ENCODE results near the gene SMIM9. TPM values are rescaled to one million over a fixed set of nuclear protein-coding genes. Genes with fewer than 3 reads are reported as not detected.

Gene SMIM9
- total RNA-seq, 1 experiment from 2014 or later: not detected

DNA sequence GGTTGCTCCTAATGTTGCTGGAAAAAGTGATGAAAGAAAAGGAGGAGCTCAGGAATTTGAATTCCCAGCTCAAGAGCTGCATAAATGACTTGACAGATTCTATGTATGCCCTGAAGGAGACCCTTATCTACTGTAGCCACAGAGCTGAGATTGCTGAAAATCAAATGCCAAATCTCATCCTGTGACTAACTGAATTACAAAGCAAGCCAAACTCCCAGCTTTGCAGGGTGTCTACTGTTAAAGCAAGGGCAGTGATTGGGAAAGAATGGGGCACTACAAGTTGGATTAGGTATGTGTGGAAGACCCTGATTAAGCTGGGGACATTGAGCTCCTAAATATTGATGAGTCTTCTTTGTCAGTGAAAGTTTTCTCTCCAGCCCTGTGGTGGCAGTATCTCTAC is 20.8 kb upstream of the SMIM9 start:
- Histone ChIP-seq H3K9me3 (ENCODE audit: low read depth, low read length, poor library complexity, severe bottlenecking) (no peaks in the 10 kb centered on the region), H3K4me1 (ENCODE audit: insufficient read depth, low read length, poor library complexity, severe bottlenecking) (no peaks in the 10 kb centered on the region), H3K27ac (ENCODE audit: low read depth, low read length, poor library complexity, severe bottlenecking) (no peak overlapping the region), H3K27me3 (replicated peaks; ENCODE audit: insufficient read depth, low read depth, low read length, poor library complexity) (no peaks in the 10 kb centered on the region), H3K36me3 (ENCODE audit: insufficient read depth, low read length, poor library complexity, severe bottlenecking) (no peaks in the 10 kb centered on the region), H3K4me3 (ENCODE audit: low read depth, low read length, poor library complexity, severe bottlenecking) (no peak overlapping the region)
- ChIA-PET CTCF (no interaction called here), POLR2A (ENCODE audit: low non-redundant PET) (no interaction called here)
- DNase-seq (ENCODE audit: low spot score): no peak
- TF ChIP-seq, protein P1, sequence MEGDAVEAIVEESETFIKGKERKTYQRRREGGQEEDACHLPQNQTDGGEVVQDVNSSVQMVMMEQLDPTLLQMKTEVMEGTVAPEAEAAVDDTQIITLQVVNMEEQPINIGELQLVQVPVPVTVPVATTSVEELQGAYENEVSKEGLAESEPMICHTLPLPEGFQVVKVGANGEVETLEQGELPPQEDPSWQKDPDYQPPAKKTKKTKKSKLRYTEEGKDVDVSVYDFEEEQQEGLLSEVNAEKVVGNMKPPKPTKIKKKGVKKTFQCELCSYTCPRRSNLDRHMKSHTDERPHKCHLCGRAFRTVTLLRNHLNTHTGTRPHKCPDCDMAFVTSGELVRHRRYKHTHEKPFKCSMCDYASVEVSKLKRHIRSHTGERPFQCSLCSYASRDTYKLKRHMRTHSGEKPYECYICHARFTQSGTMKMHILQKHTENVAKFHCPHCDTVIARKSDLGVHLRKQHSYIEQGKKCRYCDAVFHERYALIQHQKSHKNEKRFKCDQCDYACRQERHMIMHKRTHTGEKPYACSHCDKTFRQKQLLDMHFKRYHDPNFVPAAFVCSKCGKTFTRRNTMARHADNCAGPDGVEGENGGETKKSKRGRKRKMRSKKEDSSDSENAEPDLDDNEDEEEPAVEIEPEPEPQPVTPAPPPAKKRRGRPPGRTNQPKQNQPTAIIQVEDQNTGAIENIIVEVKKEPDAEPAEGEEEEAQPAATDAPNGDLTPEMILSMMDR (conservative IDR thresholded peaks at IDR 0.05; ENCODE audit: low read depth, low read length): no peak
- no peak for TF ChIP-seq EZH2 (IDR thresholded peaks at IDR 0.05; ENCODE audit: borderline replicate concordance, low read depth, low read length, poor library complexity, severe bottlenecking)
- intact Hi-C loops (cut with micrococcal nuclease; ENCODE audit: unreplicated experiment): no loop called here
- BruUV-seq (replicated peaks): no TSS peak

DNA sequence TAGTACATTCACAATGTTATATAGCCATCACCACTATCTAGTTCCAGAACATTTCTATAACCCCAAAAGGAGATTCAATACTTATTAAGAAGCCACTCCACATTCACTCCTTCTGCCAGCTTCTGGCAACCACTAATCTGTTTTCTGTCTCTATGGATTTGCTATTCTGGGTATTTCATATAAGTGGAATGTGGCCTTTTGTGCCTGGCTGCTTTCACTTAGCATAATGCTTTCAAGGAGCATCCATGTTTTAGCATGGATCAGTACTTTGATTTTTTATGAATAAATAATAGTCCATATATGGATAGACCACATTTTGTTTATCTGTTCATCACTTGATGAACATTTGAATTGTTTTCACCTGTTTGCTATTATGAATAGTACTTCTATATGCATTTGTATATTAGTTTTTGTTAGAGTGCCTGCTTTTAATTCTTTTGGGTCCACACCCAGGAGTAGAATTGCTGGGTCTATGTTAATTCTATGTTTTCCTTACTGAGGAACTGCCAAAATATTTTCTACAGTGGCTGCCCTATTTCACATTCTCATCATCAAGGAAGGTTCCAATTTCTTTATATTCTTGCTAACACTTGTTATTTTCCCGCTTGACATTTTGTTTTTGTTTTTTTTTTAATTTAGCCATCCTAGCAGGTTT is 16.6 kb upstream of the SMIM9 start:
- Histone ChIP-seq H3K4me3 (ENCODE audit: low read depth, low read length, poor library complexity, severe bottlenecking) (no peak overlapping the region), H3K27me3 (replicated peaks; ENCODE audit: insufficient read depth, low read depth, low read length, poor library complexity) (no peaks in the 10 kb centered on the region), H3K27ac (ENCODE audit: low read depth, low read length, poor library complexity, severe bottlenecking) (no peak overlapping the region), H3K9me3 (ENCODE audit: low read depth, low read length, poor library complexity, severe bottlenecking) (no peaks in the 10 kb centered on the region), H3K36me3 (ENCODE audit: insufficient read depth, low read length, poor library complexity, severe bottlenecking) (no peaks in the 10 kb centered on the region), H3K4me1 (ENCODE audit: insufficient read depth, low read length, poor library complexity, severe bottlenecking) (no peaks in the 10 kb centered on the region)
- DNase-seq (ENCODE audit: low spot score): no peak
- TF ChIP-seq, protein P1 (conservative IDR thresholded peaks at IDR 0.05; ENCODE audit: low read depth, low read length): no peak
- ChIA-PET POLR2A (ENCODE audit: low non-redundant PET) (no interaction called here), CTCF (no interaction called here)
- BruUV-seq (replicated peaks): no TSS peak
- intact Hi-C loops (cut with micrococcal nuclease; ENCODE audit: unreplicated experiment): no loop called here

DNA sequence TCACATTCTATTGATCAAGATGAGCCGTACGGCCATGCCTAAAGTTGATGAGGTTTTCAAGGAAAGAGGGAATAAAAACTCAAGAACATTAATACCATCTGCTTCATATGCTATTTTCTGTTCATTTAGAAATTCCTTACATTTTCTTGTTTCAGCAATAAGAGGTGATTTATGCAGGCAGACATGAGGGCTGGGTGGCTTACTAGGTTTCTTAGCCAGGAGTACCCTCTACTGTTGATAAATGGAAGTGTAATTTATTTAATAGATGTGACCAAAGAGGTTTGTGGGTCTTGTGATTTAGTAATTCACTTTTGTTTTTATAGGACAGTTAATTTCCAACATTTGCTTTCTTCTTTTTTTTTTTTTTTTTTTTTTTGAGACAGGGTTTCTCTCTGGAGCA is 6.4 kb upstream of the SMIM9 start:
- DNase-seq (ENCODE audit: low spot score): peak; percentile 60
- Histone ChIP-seq H3K4me3 (ENCODE audit: low read depth, low read length, poor library complexity, severe bottlenecking) (no peak overlapping the region), H3K27ac (ENCODE audit: low read depth, low read length, poor library complexity, severe bottlenecking) (no peak overlapping the region), H3K27me3 (replicated peaks; ENCODE audit: insufficient read depth, low read depth, low read length, poor library complexity) (no peaks in the 10 kb centered on the region), H3K9me3 (ENCODE audit: low read depth, low read length, poor library complexity, severe bottlenecking) (no peaks in the 10 kb centered on the region), H3K4me1 (ENCODE audit: insufficient read depth, low read length, poor library complexity, severe bottlenecking) (no peaks in the 10 kb centered on the region), H3K36me3 (ENCODE audit: insufficient read depth, low read length, poor library complexity, severe bottlenecking) (no peaks in the 10 kb centered on the region)
- intact Hi-C loops (cut with micrococcal nuclease; ENCODE audit: unreplicated experiment): loop anchor here (5.0 kb wide), 1 partner anchor 94 kb away; no protein-coding TSS in a partner anchor
- CTCF ChIA-PET: interaction anchor here (0.6 kb wide), 1 partner anchor 258 kb away, joined by 4 read pairs; no protein-coding TSS in a partner anchor
- TF ChIP-seq, protein P1 (conservative IDR thresholded peaks at IDR 0.05; ENCODE audit: low read depth, low read length): peak; percentile 51; the same call in 1 of the 2 replicates
- TF ChIP-seq EZH2 (IDR thresholded peaks at IDR 0.05; ENCODE audit: borderline replicate concordance, low read depth, low read length, poor library complexity, severe bottlenecking): no peak
- POLR2A ChIA-PET (ENCODE audit: low non-redundant PET): no interaction called here
- no TSS peak for BruUV-seq (replicated peaks)
